Body of pancreas (tissue), 4 donors: ENCODE results near the gene C10orf53. TPM values are rescaled to one million over a fixed set of nuclear protein-coding genes. Genes with fewer than 3 reads are reported as not detected.

Experiments used
- ATAC-seq: fragments of 150-250 bp; one replicate; pipeline ENCODE4 v1.9.1; 2016
- DNase-seq, 4 donors: peaks; one replicate each; pipeline ENCODE4 v3.0.0-alpha.2; 2019
- H3K27ac ChIP-seq, 4 donors: fragments of 200-600 bp; sonication (generic); 1 replicate in 3 of 4; 2 replicates in 1 of 4; pipeline versions ENCODE4 v1.5.1 to v1.6.1; 2016 to 2019; ENCODE audit warnings: mild to moderate bottlenecking in 1 of 4, mixed read lengths in 1 of 4, moderate library complexity in 1 of 4
- H3K27me3 ChIP-seq, 2 donors: fragments of 200-600 bp; sonication (generic); one replicate each; pipeline ENCODE4 v1.6.0; 2016; ENCODE audit warnings: mild to moderate bottlenecking in 1 of 2
- H3K36me3 ChIP-seq, 2 donors: fragments of 200-600 bp; sonication (generic); replicated peaks in 1 of 2; 2 replicates each; pipeline ENCODE4 v1.5.1; 2016; ENCODE audit warnings: low read depth in 2 of 2; ENCODE audit not compliant: insufficient read depth in 1 of 2
- H3K4me1 ChIP-seq: fragments of 200-600 bp; sonication (generic); one replicate; pipeline ENCODE4 v1.6.0; 2016
- H3K4me3 ChIP-seq, 2 donors: fragments of 200-600 bp; sonication (generic); 1 replicate in 1 of 2; 2 replicates in 1 of 2; pipeline ENCODE4 v1.5.1; 2016 to 2019
- H3K9me3 ChIP-seq, 3 donors: fragments of 200-600 bp; sonication (generic); 1 replicate in 2 of 3; 2 replicates in 1 of 3; pipeline ENCODE4 v1.5.1; 2016
- CTCF ChIP-seq, 7 experiments: fragments of 450-650 bp in 4 of 7; fragments of 200-600 bp in 3 of 7; sonication (generic) in 3 of 7; IDR thresholded peaks; one replicate each; pipeline ENCODE4 v1.5.1; 2016 to 2019; ENCODE audit warnings: antibody characterized with exemption in 7 of 7
- POLR2A ChIP-seq, 3 donors: fragments of 450-650 bp; IDR thresholded peaks; one replicate each; pipeline ENCODE4 v1.6.1; 2016; ENCODE audit warnings: antibody characterized with exemption in 3 of 3, mild to moderate bottlenecking in 2 of 3
- WGBS, 2 donors: methylation state at CpG; one replicate each; pipeline ENCODE4 v1.1.5; 2017; 5-methylcytosine and 5-hydroxymethylcytosine counted together
- intact Hi-C: fragments of 100-400 bp; cut with DNase I; formaldehyde crosslinking; loops from one replicate; pipeline ENCODE4 v1.15.1; 2023
- total RNA-seq, 2 donors: library from RNA; depleted of rRNA; stranded (reverse); fragments of >200 nt; gene quantifications; one replicate each; pipeline ENCODE4 v1.1.0, GENCODE V29; 2016

The C10orf53 gene
- total RNA-seq, 2 donors from 2014 or later: not detected

- Histone ChIP-seq H3K27ac (no peak overlapping the region), H3K27me3 (no peaks in the 10 kb centered on the region), H3K4me3 (no peak overlapping the region), H3K4me1 (no peaks in the 10 kb centered on the region), H3K36me3 (no peaks in the 10 kb centered on the region), H3K9me3 (peaks cover 0 to 6% (median 0%) of the 10 kb centered on the region in 3 donors)
- ATAC-seq (no peak), DNase-seq (no peak)
- no peak for TF ChIP-seq POLR2A (IDR thresholded peaks at IDR 0.05)
- no peak for TF ChIP-seq CTCF (IDR thresholded peaks at IDR 0.05)
- intact Hi-C loops: no loop called here
- 73 to 89% methylated on average over 7 to 15 of the region's 15 CpGs for WGBS, 2 donors
These were observed 17.2 kb upstream of the C10orf53 start for GRCh38 chr10:49662169-49662830.

GRCh38 chr10:49663596-49663995 is 15.9 kb upstream of the C10orf53 start:
- H3K4me3 ChIP-seq: no peak overlapping the region
- 64 to 65% methylated on average over 6 of the region's 6 CpGs for WGBS, 2 donors
- intact Hi-C loops: no loop called here
- H3K36me3 ChIP-seq: no peaks in the 10 kb centered on the region
- no peak overlapping the region for H3K27ac ChIP-seq
- H3K27me3 ChIP-seq: no peaks in the 10 kb centered on the region
- DNase-seq (no peak), ATAC-seq (no peak)
- H3K9me3 ChIP-seq: peaks cover 0 to 6% (median 0%) of the 10 kb centered on the region in 3 donors
- TF ChIP-seq CTCF (IDR thresholded peaks at IDR 0.05) (no peak), POLR2A (IDR thresholded peaks at IDR 0.05) (no peak)
- H3K4me1 ChIP-seq: no peaks in the 10 kb centered on the region

- ATAC-seq (no peak), DNase-seq (no peak)
- Histone ChIP-seq H3K27ac (no peak overlapping the region), H3K36me3 (no peaks in the 10 kb centered on the region), H3K4me1 (no peaks in the 10 kb centered on the region), H3K9me3 (peaks cover 0 to 3% (median 0%) of the 10 kb centered on the region in 3 donors), H3K27me3 (no peaks in the 10 kb centered on the region), H3K4me3 (no peak overlapping the region)
- TF ChIP-seq CTCF (IDR thresholded peaks at IDR 0.05): no peak
- no peak for TF ChIP-seq POLR2A (IDR thresholded peaks at IDR 0.05)
- intact Hi-C loops: no loop called here
- 60 to 63% methylated on average over 3 to 7 of the region's 7 CpGs for WGBS, 2 donors
These were observed 15.2 kb upstream of the C10orf53 start for GRCh38 chr10:49664006-49664841.

GRCh38 chr10:49664842-49665355 is 14.6 kb upstream of the C10orf53 start:
- no peak overlapping the region for H3K4me3 ChIP-seq
- H3K36me3 ChIP-seq: no peaks in the 10 kb centered on the region
- TF ChIP-seq CTCF (IDR thresholded peaks at IDR 0.05) (no peak), POLR2A (IDR thresholded peaks at IDR 0.05) (no peak)
- no peaks in the 10 kb centered on the region for H3K4me1 ChIP-seq
- intact Hi-C loops: no loop called here
- 58 to 75% methylated on average over 4 of the region's 4 CpGs for WGBS, 2 donors
- H3K9me3 ChIP-seq: no peaks in the 10 kb centered on the region
- no peak overlapping the region for H3K27ac ChIP-seq
- no peaks in the 10 kb centered on the region for H3K27me3 ChIP-seq
- DNase-seq (no peak), ATAC-seq (no peak)
